Measurements from ENCODE around the gene TK2.
"Not testable (repeated sequence)": the region's sequence is repeated elsewhere in the genome, so short reads cannot be mapped to it uniquely, and the experiment has no call there.

TK2 gene

DNA sequence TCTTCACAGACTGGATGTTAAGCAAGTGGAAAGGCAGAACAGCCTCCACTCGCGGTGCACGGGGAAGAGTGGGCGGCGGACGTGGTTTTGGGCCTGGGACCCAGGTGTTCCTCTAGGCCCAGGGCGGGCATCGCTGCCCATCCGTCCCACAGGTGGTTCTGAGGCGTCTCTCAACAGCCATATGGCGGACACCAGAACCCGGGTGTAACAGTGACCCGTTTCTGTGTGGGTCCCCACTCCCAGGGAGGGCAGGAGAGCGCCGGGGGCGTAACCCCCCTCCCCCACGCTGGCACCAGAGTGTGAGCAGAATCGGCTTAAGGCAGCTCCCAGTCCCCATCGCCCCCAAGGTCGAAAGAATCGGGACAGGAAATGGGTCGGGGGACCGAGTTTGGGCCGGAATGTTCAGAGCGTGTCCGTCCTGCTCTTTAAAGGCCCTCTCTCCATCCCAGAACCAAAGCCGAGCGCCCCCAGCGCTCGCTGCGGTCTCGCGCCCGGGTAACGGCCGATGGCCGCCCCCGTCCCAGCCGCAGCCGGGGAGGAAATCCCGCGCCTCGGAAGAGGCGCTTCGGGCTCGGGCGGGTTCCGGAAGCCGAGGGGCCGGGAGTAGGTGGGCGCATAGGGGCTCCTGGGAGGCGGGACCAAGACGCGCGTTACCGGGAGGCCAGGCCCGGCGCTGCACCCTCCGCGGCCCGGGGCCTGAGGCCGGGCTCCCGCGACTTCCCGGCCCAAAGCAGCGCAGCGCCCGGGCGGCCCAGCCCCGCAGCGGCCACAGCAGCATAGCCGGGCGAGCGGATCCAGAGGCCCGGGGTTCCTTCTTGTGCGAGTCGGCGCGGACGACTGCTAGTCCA is at the start of gene TK2:
Gene TK2, minus strand, starts transcription at position 839 of the 848 bp plus-strand sequence. Its CDS starts 61 bp downstream, at position 778.
- TF ChIP-seq CTCF (IDR thresholded peaks at IDR 0.05; ENCODE audit: low read depth, low read length) = no peak
- peak within 1 kb of the TSS; percentile 63 to 71 for H3K4me3 ChIP-seq (replicated peaks in 1 of 2; ENCODE audit: low read depth in 2 of 2, low read length in 2 of 2)
- DNase-seq (ENCODE audit: low read depth in 2 of 2) = peak; percentile 73 to 83

DNA sequence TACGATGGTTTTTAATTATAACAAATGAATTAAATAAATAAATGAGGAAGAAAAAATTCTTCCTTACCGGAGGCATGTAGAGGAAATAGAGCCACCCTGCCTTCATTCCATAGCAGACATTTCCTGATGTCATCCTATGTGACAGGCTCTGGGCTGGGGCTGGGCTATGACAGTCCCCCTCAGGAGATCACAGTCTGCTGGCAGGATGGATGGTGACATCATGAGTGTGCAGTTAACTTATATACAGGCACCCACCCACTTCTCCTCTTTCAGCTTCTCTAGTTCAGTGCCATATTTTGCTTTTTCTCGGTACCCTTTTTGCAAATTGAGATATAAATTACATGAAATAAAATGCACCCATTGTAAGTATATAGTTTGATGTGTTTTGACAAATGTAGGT is 48.2 kb upstream of the TK2 start:
- no peak for DNase-seq (ENCODE audit: low read depth in 2 of 2)
- no peak for TF ChIP-seq CTCF (IDR thresholded peaks at IDR 0.05; ENCODE audit: low read depth, low read length)
- no peak overlapping the region for H3K4me3 ChIP-seq (replicated peaks in 1 of 2; ENCODE audit: low read depth in 2 of 2, low read length in 2 of 2)

GRCh38 chr16:66596986-66597848 is 47.3 kb upstream of the TK2 start:
- DNase-seq (ENCODE audit: low read depth in 2 of 2) = no peak
- H3K4me3 ChIP-seq (replicated peaks in 1 of 2; ENCODE audit: low read depth in 2 of 2, low read length in 2 of 2) = no peak overlapping the region
- no peak for TF ChIP-seq CTCF (IDR thresholded peaks at IDR 0.05; ENCODE audit: low read depth, low read length)

GRCh38 chr16:66596559-66596958 is 46.6 kb upstream of the TK2 start:
- not testable (repeated sequence) for DNase-seq (ENCODE audit: low read depth in 2 of 2); H3K4me3 ChIP-seq (replicated peaks in 1 of 2; ENCODE audit: low read depth in 2 of 2, low read length in 2 of 2)

- no peak for DNase-seq (ENCODE audit: low read depth in 2 of 2)
- no peak for TF ChIP-seq CTCF (IDR thresholded peaks at IDR 0.05; ENCODE audit: low read depth, low read length)
- H3K4me3 ChIP-seq (replicated peaks in 1 of 2; ENCODE audit: low read depth in 2 of 2, low read length in 2 of 2) = no peak overlapping the region
These were observed 44.8 kb upstream of the TK2 start for GRCh38 chr16:66594739-66595138.

GRCh38 chr16:66592814-66593213 is 42.9 kb upstream of the TK2 start:
- no peak overlapping the region for H3K4me3 ChIP-seq (replicated peaks in 1 of 2; ENCODE audit: low read depth in 2 of 2, low read length in 2 of 2)
- DNase-seq (ENCODE audit: low read depth in 2 of 2) = no peak
- no peak for TF ChIP-seq CTCF (IDR thresholded peaks at IDR 0.05; ENCODE audit: low read depth, low read length)

GRCh38 chr16:66592241-66592640 is 42.3 kb upstream of the TK2 start:
- no peak for DNase-seq (ENCODE audit: low read depth in 2 of 2)
- no peak for TF ChIP-seq CTCF (IDR thresholded peaks at IDR 0.05; ENCODE audit: low read depth, low read length)
- H3K4me3 ChIP-seq (replicated peaks in 1 of 2; ENCODE audit: low read depth in 2 of 2, low read length in 2 of 2) = no peak overlapping the region

Data from cardiac fibroblast (primary cell).